GM21515 (cell line): Measurements from ENCODE around the gene ASAP2.
"Not testable (repeated sequence)": the region's sequence is repeated elsewhere in the genome, so short reads cannot be mapped to it uniquely, and the experiment has no call there.

Source experiments
- ATAC-seq: cut with Tn5 transposase; IDR thresholded peaks from one replicate; pipeline ENCODE4 v1.9.1; 2021; ENCODE audit not compliant: unreplicated experiment

The ASAP2 gene

DNA sequence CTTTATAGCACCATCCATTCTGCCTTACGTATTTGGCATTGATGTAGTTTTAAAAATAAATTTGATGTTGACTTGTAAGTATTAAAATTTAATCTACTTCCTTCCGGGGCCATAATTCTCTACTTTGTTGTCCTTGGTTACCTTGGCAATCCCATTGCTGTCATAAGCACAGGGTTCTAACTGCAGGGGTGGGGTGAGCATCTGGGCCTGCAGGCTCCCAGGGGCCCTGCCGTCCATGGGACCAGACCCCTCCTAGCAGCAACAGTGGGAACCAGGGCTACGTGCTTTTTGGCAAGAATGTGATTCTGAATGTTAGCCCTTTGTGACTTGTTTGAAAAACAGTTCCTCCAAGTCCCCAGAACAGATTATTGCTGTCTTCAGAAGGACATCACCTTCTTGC lies 4.9 kb downstream of the ASAP2 start:
- no peak for ATAC-seq

DNA sequence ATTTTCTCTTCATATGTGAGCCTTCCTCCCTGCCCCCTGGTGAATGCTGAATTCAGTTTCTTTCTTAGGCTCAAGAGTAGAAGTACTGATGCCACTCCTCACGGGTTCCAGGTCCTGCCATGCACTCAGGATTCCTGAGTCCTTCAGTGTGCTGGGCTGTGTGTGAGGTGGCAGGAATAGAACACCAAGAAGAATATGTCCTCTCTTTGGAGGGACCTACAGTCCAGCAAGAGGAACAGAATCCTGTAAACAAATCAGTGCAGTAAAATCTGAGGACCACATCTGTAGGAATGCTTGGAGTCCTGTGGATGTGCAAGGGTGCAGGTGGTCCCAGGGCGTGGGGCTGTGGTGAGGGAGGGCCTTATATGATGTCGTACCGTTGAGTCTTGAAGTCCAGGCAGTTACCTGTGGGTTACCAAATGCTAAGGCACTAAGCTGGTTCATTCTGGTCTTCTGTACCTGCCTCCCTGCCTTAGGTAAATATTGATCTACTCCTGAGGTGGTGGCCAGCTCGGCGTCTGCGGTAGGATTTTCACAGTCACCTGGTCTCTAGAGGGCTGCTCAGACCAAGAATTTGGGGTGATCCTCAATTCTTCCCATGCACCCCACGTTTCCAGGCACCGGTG lies 5.5 kb downstream of the ASAP2 start:
- ATAC-seq, result no peak

DNA sequence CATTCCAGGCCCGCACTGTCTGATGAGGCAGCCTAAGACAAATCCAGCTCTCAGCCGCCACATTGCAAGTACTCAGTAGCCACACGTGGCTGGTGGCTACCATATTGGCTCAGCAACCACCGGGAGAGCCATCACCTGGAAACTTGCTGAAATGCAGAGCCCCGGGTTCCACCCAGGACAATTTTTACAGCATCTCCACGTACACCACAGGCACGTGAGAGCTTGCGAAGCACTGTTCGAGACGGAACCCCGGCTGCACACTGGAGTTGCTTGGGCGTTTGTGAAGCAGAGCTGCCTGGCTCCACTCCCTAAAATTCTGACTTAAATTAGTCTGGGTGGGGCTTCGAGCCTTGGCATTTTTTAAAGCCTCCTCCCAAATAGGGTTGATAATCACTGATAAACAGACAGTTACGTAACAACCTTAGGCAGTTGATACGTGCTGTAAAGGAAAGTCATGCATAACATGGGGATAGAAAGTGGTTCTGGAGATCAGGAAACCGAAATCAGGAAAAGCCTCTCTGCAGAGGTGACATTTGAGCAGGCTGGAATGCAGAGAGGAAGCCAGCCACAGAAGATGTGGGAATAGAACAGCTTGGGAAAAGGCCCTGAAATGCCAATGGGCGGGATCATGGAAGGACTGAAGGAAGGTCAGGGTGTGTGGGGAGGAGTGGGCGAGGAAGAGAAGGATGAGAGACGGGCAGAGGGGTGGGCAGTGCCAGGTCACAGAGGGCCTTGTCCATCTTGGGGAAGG lies 6.2 kb downstream of the ASAP2 start:
- ATAC-seq, result no peak

DNA sequence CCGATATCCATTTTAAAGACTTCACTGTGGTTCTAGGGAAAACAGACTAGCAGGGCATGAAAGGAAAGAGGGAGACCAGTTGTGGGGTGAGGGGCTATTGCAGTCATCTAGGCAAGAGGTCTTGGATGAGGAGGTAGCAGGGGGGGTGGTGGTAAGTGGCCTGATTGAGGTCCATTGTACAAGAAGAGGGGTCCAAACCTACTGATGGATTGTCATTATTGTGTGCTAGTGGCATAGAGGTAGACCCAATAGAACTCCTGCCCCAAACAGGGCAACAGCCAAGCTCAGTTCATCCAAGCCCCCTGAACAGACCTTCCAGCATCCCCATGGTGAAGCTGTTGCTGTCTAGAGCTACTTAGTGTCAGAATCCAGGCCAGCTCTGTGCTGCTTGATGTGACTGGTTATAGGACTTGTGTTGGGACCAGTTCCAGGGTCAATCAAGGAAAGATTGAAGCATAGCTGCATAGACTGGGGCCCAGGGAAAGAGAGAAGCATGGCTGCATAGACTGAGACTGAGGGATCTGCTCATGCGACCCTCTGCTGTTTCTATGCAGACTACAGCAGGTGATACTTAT lies 7.0 kb downstream of the ASAP2 start:
- ATAC-seq, result no peak

DNA sequence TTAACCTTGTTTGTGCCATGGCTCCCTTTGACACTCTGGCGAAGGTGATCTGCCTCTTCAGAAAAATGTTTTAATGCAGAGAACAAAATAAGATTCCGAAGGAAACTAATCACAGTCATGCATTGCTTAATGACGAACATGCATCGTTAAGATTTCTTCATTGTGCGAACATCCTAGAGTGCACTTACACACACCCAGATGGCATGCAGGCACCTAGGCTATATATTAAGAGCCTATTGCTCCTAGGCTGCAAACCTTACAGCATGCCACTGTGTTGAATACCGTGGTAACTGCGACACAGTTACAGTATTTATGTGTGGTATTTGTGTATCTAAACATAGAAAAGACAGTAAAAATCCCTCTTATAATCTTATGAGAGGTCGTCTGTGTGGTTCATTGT lies 8.3 kb downstream of the ASAP2 start:
- ATAC-seq, result no peak

DNA sequence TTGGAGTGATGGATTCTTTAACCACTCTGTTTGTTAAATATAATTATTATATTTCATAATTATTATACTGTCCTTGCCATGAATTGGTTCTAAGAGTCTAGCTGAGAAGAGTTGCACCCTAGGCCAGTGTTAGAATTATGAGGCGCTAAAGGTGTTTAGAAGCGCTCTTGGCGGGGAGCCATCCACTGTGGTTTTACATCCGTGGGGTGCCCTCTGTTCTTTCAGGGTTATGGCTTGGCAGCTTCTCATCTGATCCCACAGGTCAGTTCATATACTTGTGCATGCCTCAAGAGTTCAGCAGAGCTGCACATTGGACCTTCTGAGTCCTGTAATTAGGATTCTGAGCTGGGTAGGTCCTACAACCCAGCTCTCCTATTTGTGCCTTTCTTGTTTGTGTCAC lies 9.1 kb downstream of the ASAP2 start:
- no peak for ATAC-seq

DNA sequence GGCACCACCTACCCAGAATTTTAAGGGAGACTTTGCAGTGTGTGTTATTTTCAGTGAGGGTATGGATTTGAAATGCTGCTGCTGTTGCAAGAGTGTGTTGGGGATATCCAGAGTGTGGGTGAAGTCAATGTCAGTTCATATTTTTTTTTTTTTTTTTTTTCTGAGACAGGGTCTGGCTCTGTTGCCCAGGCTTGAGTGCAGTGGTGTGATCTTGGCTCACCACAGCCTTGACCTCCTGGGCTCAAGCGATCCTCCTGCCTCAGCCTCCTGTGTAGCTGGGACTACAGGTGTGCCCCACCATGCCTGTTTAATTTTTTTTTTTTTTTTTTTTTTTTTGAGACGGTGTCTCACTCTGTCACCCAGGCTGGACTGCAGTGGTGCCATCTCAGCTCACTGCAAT lies 9.5 kb downstream of the ASAP2 start:
- not testable (repeated sequence) for ATAC-seq

DNA sequence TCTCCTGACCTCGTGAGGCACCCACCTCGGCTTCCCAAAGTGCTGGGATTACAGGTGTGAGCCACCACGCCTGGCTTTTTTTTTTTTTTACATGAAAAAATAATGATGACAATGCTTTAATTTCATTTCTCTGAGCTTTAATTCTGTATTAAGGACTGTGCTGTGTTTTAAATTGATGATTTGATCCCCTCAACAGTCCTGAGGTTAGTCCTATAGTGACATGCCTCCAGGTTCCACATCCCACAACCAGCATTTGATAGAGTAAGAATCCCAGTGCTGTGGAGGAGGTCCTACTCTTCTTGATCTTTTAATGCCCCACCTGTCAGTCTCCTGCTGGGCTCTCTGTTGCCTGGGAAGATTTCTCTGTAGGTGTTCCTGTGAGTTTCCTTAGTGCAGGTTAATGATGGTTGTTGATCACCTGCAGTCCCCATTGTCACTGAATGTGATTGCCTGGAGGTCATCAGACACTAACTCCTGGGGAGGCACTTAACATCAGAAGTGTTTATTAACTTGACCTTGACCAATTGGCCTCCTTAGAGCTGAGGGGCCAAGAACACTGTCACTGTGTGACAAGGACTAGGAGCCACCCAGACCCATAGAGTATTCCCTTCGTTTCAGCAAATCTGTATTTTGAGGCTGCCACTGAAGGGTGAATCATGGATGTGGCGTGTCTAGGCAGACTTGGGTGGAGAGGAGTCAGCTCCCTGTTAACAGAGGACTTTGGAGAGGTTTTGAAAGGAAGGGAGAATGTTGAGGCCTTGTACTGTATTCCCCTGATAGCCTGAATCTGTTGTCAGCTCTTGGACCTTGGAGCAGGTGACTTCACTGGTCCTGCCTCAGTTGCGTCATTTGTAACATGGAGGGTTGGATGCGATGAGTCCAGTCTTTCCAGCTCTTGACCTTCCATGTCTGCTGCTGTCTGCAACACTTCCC lies 11.5 kb downstream of the ASAP2 start:
- no peak for ATAC-seq

DNA sequence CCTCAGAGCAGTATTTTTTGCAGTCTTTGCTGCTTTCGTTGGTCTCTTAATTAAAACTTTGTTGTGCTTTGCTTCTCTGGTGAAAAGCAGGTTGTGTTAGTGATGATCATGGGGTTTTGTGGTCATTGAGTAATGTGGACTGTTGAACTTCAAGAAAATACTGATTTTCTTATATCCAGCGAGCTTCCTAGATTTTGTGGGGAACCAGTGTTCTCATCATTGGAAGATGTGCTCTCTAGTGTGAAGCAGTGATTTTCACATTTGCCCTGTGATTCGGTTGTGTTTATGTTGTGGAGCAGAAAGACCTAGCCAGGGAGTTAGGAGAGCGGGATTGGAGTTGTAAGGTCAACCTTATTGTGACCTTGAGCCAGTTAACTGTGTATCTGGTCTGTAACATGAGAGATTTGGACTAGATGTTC lies 12.4 kb downstream of the ASAP2 start:
- no peak for ATAC-seq

DNA sequence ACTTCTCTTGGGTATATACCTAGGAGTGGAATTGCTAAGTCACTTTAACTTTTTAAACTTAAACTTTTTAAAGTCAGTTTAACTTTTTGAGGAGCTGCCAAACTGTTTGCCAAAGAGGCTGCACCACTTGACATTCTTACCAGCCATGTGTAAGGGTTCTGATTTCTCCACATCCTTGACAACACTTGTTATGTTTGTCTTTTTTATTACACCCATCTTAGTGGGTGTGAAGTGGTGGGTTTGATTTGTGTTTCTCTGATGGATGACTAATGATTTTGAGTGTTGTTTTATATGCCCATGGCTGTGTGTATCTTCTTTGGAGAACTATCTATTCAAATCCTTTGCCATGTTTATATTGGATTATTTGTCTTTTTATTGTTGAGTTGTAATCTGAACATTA lies 13.6 kb downstream of the ASAP2 start:
- ATAC-seq, result no peak

DNA sequence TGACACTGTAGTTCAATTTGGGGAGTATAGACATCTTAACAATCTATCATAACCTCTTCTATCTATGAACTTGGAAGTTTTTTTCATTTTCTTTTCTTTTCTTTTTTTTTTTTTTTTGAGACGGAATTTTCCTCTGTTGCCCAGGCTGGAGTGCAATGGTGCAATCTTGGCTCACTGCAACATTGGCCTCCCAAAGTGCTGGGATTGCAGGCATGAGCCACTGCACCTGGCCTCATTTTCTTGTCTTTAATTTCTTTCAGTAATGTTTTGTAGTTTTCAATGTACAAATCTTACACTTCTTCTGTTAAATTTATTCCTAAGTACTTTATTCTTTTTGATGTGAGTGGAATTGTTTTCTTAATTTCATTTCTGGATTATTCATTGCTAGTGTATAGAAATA lies 14.6 kb downstream of the ASAP2 start:
- ATAC-seq, result no peak

DNA sequence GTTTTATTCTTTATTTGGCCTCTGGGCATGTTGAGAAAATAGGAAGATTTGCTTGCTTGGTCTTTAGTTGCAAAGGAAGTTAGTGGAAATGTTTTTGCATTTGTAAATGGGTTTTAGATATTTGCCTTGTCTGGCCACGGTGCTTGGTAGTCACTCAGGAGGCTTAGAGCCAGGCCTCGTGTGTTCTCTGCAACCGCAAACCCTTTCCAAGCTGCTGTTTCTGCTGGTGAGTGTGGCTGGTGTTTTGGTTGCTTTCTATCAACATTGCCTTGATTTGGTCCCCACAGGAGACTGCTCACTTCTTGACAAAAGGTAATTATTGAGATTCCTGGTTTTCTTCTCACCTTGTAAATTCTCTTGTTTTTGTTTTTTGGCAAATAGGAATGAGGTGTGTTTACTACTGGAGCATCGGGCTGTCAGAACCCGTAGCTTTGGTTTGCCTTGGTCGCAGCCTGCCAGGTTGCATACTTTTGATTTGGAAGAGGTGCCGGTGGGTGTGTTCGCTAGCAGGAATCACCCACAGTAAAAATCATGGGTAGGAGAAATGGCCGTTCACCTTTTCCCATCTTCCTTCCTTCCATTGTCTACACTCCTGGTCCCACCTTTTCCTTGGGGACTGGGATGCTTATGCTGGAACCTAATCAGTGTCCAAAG lies 15.8 kb downstream of the ASAP2 start:
- ATAC-seq, result no peak

DNA sequence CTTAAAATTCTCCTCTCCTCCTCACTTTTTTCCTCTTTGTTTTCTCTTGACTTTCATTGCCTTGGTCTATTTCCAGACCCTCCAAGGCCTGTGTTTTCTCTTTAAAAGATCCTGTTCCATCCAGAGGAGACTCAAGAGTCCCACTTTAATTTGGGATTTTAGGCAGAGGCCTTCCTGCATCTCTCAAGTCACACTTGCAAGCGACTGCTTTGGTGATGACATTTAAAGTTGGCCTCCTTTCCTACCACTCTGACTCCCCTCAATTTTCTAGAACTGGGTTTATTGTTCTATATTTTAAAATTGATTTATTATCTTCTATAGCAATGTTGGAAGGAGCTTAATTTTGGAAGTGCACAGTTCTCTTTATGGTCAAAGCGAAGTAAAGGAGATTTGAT lies 16.3 kb downstream of the ASAP2 start:
- no peak for ATAC-seq

DNA sequence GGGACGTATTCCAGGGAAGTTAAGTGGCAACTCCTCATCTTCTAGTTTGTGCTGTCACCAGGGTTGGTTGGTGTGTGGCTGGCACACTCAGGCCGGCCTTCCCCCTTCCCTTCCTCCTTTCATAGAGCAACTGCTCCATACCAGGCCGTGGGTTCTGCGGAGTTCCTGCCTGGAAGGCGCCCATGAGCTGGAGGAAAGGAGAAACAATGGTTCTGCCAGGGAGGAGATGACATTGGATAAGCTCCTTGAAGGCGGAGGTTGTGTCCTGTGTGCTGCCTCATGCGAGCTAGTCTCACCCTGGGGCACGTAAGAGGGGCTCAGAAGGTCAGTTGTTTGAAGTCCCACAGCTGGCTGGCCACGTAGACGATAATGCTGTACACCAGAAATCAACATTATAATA lies 19.2 kb downstream of the ASAP2 start:
- ATAC-seq, result no peak

DNA sequence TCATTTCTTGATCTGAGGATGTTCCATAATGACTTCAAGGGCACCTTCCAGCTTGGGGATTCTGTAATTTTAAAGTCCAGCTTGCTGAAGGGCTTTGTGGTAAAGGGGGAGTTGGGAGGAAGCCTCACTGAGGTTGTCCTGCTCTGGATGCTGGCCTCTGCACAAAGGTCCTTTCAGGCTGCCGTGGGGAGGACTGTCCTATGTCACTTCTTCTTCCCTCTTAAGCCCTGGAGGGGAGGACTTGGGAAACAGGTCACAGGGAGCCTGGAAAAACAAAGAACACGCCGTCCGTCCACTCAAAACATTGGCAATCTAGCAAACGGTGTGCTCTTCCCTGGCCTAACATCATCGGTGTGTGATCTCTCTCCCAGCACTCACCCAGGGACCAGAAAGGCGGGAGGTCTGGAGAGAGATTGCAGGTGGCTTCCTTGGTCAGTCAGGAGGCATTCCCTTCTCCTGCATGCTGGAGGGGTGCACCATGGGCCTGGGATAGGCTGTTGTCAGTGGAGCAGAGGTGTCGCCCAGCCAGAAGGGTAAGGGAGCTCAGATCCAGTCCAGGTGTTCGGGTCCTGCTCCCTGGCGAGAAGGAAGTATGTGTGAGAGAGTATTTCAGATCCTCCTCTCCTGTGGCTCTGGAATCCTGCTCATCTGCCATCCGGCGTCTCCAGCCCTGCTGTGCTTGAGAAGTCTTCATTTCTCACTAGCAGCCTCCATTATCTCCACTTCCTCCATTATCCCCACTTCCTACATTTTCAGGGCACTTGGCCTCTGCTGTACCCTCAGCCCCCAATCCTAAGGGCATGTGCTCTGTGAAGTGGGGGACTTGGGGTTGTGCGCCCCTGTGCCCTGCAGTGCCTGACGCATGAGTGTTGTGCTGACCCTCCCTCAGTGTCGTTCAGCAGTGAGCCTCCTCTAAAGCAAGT lies 20.1 kb downstream of the ASAP2 start:
- no peak for ATAC-seq

DNA sequence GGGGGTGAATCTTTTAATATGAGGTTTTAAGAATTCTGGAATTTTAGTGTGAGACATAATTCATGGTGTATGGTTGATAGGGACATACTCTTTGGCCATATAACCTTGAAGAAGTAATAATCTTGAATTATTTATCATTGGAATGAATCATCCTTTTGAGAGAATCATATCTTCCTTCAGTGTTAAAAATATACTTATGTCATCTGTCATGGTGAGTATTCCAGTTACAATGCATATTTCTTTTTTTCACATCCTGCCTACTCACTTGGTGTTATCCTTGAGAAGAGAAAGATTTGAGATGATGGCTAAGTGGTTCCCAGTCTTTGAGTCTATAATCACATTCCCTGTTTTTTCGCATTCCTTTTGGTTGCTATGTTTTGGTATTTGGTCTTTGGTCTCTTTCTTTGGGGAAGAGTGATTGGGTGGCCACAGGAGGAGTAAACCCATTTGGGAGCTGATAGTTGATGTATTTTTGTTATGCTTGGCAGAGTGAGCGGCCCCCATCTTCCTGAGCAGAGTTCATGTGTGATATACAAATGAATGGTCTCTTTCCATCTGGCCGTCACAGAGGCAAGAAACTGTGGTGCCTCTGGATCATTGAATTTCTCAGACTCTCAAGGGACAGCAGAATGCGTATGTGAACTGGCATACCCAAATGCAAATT lies 21.6 kb downstream of the ASAP2 start:
- ATAC-seq, result no peak

DNA sequence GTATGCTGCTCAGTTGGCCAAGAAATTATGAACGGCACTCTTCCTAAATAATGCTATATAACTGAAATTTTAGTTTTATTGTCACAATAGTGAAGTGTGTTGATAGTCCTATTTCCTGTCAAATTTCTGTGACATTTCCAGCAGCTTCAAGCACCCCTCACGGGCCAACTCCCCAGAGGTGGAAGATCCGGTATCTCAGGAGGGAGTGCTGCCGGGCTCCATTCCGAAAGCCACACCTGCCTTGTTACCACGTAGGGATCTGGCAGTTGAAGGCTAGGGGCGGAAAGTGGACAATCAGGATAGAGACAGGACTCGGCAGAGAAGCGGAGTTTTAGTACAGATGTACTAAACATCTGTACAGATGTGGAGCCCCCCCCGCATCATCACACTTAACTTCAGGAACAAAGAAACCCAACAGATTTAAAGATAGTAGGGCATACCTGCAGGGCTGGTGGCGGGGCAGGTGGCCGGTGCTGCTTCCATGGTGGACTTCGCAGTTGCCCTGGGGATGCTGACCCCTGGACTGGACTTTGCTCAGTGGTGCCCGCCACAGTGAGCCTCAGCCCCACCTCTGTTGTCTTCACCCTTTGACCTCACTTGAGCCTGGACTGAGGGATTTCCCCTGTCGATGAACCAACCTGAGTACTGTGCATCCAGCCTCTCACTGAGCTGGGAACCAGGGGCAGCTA lies 22.3 kb downstream of the ASAP2 start:
- no peak for ATAC-seq

DNA sequence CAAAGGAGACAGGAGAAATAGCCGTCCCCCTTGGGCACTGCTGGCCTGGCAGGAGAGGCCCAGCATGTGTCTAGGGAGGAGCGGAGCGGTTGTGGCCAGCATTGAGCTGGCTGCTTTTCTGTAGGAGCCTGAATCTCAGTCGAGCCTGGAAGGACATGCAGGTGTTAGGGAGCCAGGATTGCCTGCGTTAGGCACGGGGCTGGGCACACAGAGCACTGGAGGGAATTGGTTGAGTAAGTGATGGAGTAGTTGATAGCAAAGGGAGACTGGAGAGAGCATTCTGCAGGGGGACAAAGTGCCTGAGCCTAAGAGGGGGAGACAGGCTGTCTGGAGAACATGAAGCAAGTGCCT lies 22.8 kb downstream of the ASAP2 start:
- no peak for ATAC-seq
